ENCODE data around the gene OR6S1. TPM values are rescaled to one million over a fixed set of nuclear protein-coding genes. Genes with fewer than 3 reads are reported as not detected.

Gene OR6S1
- polyA plus RNA-seq, 1 donor (not counting 4 experiments of a cell fraction or from before 2014, with no cell fraction given): not detected

- Histone ChIP-seq H2AFZ (ENCODE audit: control insufficient read depth, low read length) (peak overlapping the region; percentile 98), H3K36me3 (ENCODE audit: control insufficient read depth in 2 of 2, extremely low read depth in 1 of 2, insufficient read depth in 2 of 2, low read length in 2 of 2) (no peaks in the 10 kb centered on the region), H3K27ac (ENCODE audit: control insufficient read depth, insufficient read depth, low read length) (peak overlapping the region; percentile 19), H3K4me3 (ENCODE audit: control insufficient read depth in 2 of 3, extremely low read depth in 1 of 3, insufficient read depth in 2 of 3, low read depth in 1 of 3, low read length in 3 of 3) (peak overlapping the region; percentile 51 to 91 (median 86)), H4K20me1 (ENCODE audit: control insufficient read depth, extremely low read depth, insufficient read depth, low read length) (no peaks in the 10 kb centered on the region), H3K79me2 (ENCODE audit: control insufficient read depth, insufficient read depth, low read length) (no peaks in the 10 kb centered on the region), H3K9me3 (ENCODE audit: control insufficient read depth, low read depth, low read length) (no peaks in the 10 kb centered on the region), H3K4me1 (ENCODE audit: control insufficient read depth, extremely low read depth, insufficient read depth, low read length) (no peaks in the 10 kb centered on the region), H3K9me1 (ENCODE audit: control insufficient read depth, extremely low read depth, insufficient read depth, low read length) (no peaks in the 10 kb centered on the region), H3K4me2 (ENCODE audit: control insufficient read depth, extremely low read depth, insufficient read depth, low read depth, low read length) (peak overlapping the region; percentile 91), H3K27me3 (ENCODE audit: control insufficient read depth, extremely low read depth, insufficient read depth, low read length) (no peaks in the 10 kb centered on the region), H3K9ac (ENCODE audit: control insufficient read depth, extremely low read depth, insufficient read depth, low read length) (peak overlapping the region; percentile 62)
- peak; percentile 44 for FAIRE-seq
- dilution Hi-C loops (cut with MboI; ENCODE audit: extremely low pct_ligation_motif_present, low sequenced_read_pairs): no loop called here
- TF ChIP-seq CTCF (optimal IDR thresholded peaks at IDR 0.05 in 1 of 3, IDR thresholded peaks at IDR 0.05 in 1 of 3, conservative IDR thresholded peaks at IDR 0.05 in 1 of 3; ENCODE audit: extremely low read depth in 1 of 3, insufficient read depth in 2 of 3, low read length in 3 of 3): peak; percentile 52 to 62 (median 62)
- TF ChIP-seq EZH2 (IDR thresholded peaks at IDR 0.05; ENCODE audit: low read length): no peak
- DNase-seq (ENCODE audit: low read depth, low spot score): peak; percentile 96
These were observed 21.7 kb upstream of the OR6S1 start for GRCh38 chr14:20662968-20663732.

- Histone ChIP-seq H3K4me3 (ENCODE audit: control insufficient read depth in 2 of 3, extremely low read depth in 1 of 3, insufficient read depth in 2 of 3, low read depth in 1 of 3, low read length in 3 of 3) (no peak overlapping the region), H3K27ac (ENCODE audit: control insufficient read depth, insufficient read depth, low read length) (no peak overlapping the region), H3K4me2 (ENCODE audit: control insufficient read depth, extremely low read depth, insufficient read depth, low read depth, low read length) (no peak overlapping the region), H3K36me3 (ENCODE audit: control insufficient read depth in 2 of 2, extremely low read depth in 1 of 2, insufficient read depth in 2 of 2, low read length in 2 of 2) (no peaks in the 10 kb centered on the region), H3K9me3 (ENCODE audit: control insufficient read depth, low read depth, low read length) (no peaks in the 10 kb centered on the region), H3K9ac (ENCODE audit: control insufficient read depth, extremely low read depth, insufficient read depth, low read length) (no peak overlapping the region), H3K27me3 (ENCODE audit: control insufficient read depth, extremely low read depth, insufficient read depth, low read length) (no peaks in the 10 kb centered on the region), H3K4me1 (ENCODE audit: control insufficient read depth, extremely low read depth, insufficient read depth, low read length) (no peaks in the 10 kb centered on the region), H4K20me1 (ENCODE audit: control insufficient read depth, extremely low read depth, insufficient read depth, low read length) (no peaks in the 10 kb centered on the region), H3K9me1 (ENCODE audit: control insufficient read depth, extremely low read depth, insufficient read depth, low read length) (no peaks in the 10 kb centered on the region), H3K79me2 (ENCODE audit: control insufficient read depth, insufficient read depth, low read length) (no peaks in the 10 kb centered on the region), H2AFZ (ENCODE audit: control insufficient read depth, low read length) (no peak overlapping the region)
- DNase-seq (ENCODE audit: low read depth, low spot score) (no peak), FAIRE-seq (no peak)
- TF ChIP-seq CTCF (optimal IDR thresholded peaks at IDR 0.05 in 1 of 3, IDR thresholded peaks at IDR 0.05 in 1 of 3, conservative IDR thresholded peaks at IDR 0.05 in 1 of 3; ENCODE audit: extremely low read depth in 1 of 3, insufficient read depth in 2 of 3, low read length in 3 of 3): no peak
- TF ChIP-seq EZH2 (IDR thresholded peaks at IDR 0.05; ENCODE audit: low read length): no peak
- dilution Hi-C loops (cut with MboI; ENCODE audit: extremely low pct_ligation_motif_present, low sequenced_read_pairs): no loop called here
These were observed 19.7 kb upstream of the OR6S1 start for GRCh38 chr14:20661197-20661596.

Data from keratinocyte (primary cell).